ENCODE measurements around the gene SIRT1. TPM values are rescaled to one million over a fixed set of nuclear protein-coding genes. Genes with fewer than 3 reads are reported as not detected.
"Not testable (repeated sequence)": the region's sequence is repeated elsewhere in the genome, so short reads cannot be mapped to it uniquely, and the experiment has no call there.

SIRT1 gene
- total RNA-seq, 1 experiment from 2014 or later = 83.8 TPM

DNA sequence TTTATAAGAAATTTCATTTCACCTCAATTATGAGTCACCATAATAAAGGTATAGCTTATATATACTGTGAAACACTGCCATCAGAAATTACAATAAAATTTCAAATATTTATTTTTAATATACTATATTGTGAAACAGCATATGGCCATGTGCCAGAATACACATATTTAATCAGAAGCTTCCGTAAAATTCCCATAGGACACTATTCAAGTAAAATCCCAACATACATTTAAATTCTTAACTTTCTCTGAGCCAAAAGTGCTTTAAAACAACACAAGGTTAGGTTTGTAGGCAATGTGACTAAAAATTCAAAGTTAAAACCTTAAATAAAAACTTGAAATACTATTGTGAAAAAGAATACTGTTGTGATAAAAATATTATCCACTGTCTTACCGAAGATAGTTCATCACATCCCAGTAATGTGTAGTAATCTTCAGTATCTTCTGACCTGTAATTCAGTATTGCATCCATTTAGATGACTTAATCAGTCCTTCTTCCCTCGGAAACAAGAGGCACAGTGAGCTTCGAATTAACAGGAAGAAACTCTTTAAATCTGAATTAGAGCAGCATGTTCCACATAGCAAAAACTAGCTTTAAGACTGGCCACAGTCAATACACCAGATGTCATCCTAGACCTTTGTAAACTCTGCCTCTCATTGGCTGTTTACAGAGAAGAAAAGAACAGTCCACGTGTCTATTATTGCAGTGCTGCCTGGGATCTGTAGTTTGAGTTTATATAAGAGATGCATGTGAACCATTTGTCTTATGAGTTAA lies 46.7 kb upstream of the SIRT1 start, which contains the start of gene DNAJC12:
Gene DNAJC12 (minus strand): TSS at position 648 of the 774 bp plus-strand sequence. CDS start 177 bp downstream, at position 471.
- peaks cover 2 to 8% of the 10 kb centered on the region in 2 experiments; a peak in 3 of 4 replicates for H3K4me1 Mint-ChIP-seq
- no peak within 1 kb of the TSS for H3K14ac ChIP-seq (ENCODE audit: insufficient read depth, low read length)
- peak within 1 kb of the TSS; percentile 86 for H2AFZ ChIP-seq (ENCODE audit: low read length)
- H2BK120ac ChIP-seq (ENCODE audit: low read depth, low read length, poor library complexity, severe bottlenecking) = no peak within 1 kb of the TSS
- no peaks in the 10 kb centered on the region for H3K9me3 ChIP-seq (ENCODE audit: control insufficient read depth, low read depth, low read length)
- no peak within 1 kb of the TSS for H3K18ac ChIP-seq (ENCODE audit: insufficient read length, low read depth, low read length)
- H3K27ac ChIP-seq (ENCODE audit: insufficient read length, low read depth, low read length) = no peak within 1 kb of the TSS
- H4K20me1 ChIP-seq (ENCODE audit: control insufficient read depth, insufficient read depth, insufficient read length) = no peaks in the 10 kb centered on the region
- no peak within 1 kb of the TSS for H2BK15ac ChIP-seq (ENCODE audit: low read depth, low read length)
- WGBS (ENCODE audit: extremely low coverage, insufficient read length, low lambda C conversion rate) = no CpG with 5 or more reads among the region's 5 CpGs
- no peak within 1 kb of the TSS for H2BK20ac ChIP-seq (ENCODE audit: low read depth, low read length, poor library complexity, severe bottlenecking)
- H3K56ac ChIP-seq (ENCODE audit: insufficient read length, low read depth, low read length) = no peak within 1 kb of the TSS
- H2BK12ac ChIP-seq (ENCODE audit: insufficient read length, low read depth, low read length) = no peak within 1 kb of the TSS
- H4K8ac ChIP-seq (replicated peaks; ENCODE audit: insufficient read length, low read depth, low read length) = no peak within 1 kb of the TSS
- H3K23me2 ChIP-seq (ENCODE audit: insufficient read length, low read depth, low read length, poor library complexity, severe bottlenecking) = no peaks in the 10 kb centered on the region
- peaks cover 2% of the 10 kb centered on the region; the same call in 1 of the 2 replicates for H3K79me2 ChIP-seq (ENCODE audit: insufficient read depth, low read length)
- 0 out of 7 replicates have a peak within 1 kb of the TSS, but pooled peaks of 1 of the 3 experiments have one; percentile 76 for H3K27ac Mint-ChIP-seq
- no peak within 1 kb of the TSS for H2AK5ac ChIP-seq (ENCODE audit: insufficient read length, low read length)
- no peak within 1 kb of the TSS for H3K4me2 ChIP-seq (ENCODE audit: insufficient read depth, insufficient read length, low read length)
- no peak within 1 kb of the TSS for H3K9ac ChIP-seq (ENCODE audit: extremely low read depth, insufficient read length, low read length)
- DNase-seq = no peak
- no peaks in the 10 kb centered on the region for H3K27me3 Mint-ChIP-seq (ENCODE audit: low read depth)
- no peak within 1 kb of the TSS for H4K91ac ChIP-seq (ENCODE audit: insufficient read length, low read depth, low read length)
- peaks cover 13 to 14% of the 10 kb centered on the region in 2 experiments for H3K9me3 Mint-ChIP-seq
- H3K4ac ChIP-seq (ENCODE audit: low read depth, low read length) = no peak within 1 kb of the TSS
- H3K36me3 Mint-ChIP-seq (ENCODE audit: insufficient read depth in 1 of 3, low read depth in 3 of 3) = peaks cover 4 to 12% (median 5%) of the 10 kb centered on the region in 3 experiments; a peak in 5 of 7 replicates
- H3T11ph ChIP-seq (ENCODE audit: low read length) = no peak within 1 kb of the TSS
- H3K4me3 Mint-ChIP-seq = peak within 1 kb of the TSS in 1 of 2 experiments; percentile 65; a peak in 1 of 5 replicates
- no peak within 1 kb of the TSS for H3K23ac ChIP-seq (ENCODE audit: insufficient read length, low read depth, low read length)
- H3K4me1 ChIP-seq (ENCODE audit: insufficient read depth, low read length) = no peaks in the 10 kb centered on the region; the same call in 1 of the 2 replicates
- TF ChIP-seq, protein P1, sequence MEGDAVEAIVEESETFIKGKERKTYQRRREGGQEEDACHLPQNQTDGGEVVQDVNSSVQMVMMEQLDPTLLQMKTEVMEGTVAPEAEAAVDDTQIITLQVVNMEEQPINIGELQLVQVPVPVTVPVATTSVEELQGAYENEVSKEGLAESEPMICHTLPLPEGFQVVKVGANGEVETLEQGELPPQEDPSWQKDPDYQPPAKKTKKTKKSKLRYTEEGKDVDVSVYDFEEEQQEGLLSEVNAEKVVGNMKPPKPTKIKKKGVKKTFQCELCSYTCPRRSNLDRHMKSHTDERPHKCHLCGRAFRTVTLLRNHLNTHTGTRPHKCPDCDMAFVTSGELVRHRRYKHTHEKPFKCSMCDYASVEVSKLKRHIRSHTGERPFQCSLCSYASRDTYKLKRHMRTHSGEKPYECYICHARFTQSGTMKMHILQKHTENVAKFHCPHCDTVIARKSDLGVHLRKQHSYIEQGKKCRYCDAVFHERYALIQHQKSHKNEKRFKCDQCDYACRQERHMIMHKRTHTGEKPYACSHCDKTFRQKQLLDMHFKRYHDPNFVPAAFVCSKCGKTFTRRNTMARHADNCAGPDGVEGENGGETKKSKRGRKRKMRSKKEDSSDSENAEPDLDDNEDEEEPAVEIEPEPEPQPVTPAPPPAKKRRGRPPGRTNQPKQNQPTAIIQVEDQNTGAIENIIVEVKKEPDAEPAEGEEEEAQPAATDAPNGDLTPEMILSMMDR (conservative IDR thresholded peaks at IDR 0.05) = no peak
- no peak within 1 kb of the TSS for H2BK5ac ChIP-seq (ENCODE audit: insufficient read length, low read length)
- H3K79me1 ChIP-seq (ENCODE audit: insufficient read depth, low read depth, low read length, poor library complexity, severe bottlenecking) = no peaks in the 10 kb centered on the region
- no peak within 1 kb of the TSS for H4K5ac ChIP-seq (ENCODE audit: insufficient read length, low read depth, low read length)
- H3K27me3 ChIP-seq (ENCODE audit: insufficient read depth, low read length) = no peaks in the 10 kb centered on the region

DNA sequence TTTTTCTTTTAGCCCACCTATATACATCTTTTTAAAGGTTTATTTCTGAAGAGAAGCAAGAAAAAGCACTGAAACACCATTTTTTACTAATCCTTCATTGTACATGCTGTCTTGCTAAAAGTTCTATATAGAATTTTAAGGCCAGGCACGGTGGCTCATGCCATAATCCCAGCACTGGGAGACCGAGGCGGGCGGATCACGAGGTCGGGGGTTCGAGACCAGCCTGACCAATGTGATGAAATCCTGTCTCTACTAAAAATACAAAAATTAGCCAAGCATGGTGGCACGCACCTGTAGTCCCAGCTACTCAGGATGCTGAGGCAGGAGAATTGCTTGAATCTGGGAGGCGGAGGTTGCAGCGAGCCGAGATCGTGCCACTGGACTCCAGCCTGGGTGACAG lies 44.9 kb upstream of the SIRT1 start:
- not testable (repeated sequence) for H3K4me2 ChIP-seq (ENCODE audit: insufficient read depth, insufficient read length, low read length); H3K27me3 Mint-ChIP-seq (ENCODE audit: low read depth); H3K14ac ChIP-seq (ENCODE audit: insufficient read depth, low read length); H2BK12ac ChIP-seq (ENCODE audit: insufficient read length, low read depth, low read length); H3K56ac ChIP-seq (ENCODE audit: insufficient read length, low read depth, low read length); H3K79me1 ChIP-seq (ENCODE audit: insufficient read depth, low read depth, low read length, poor library complexity, severe bottlenecking); H4K5ac ChIP-seq (ENCODE audit: insufficient read length, low read depth, low read length); H3K4me1 Mint-ChIP-seq; H4K20me1 ChIP-seq (ENCODE audit: control insufficient read depth, insufficient read depth, insufficient read length); H3K4me3 Mint-ChIP-seq; DNase-seq; H3K4me1 ChIP-seq (ENCODE audit: insufficient read depth, low read length); H3K9me3 ChIP-seq (ENCODE audit: control insufficient read depth, low read depth, low read length); H2BK15ac ChIP-seq (ENCODE audit: low read depth, low read length); H2BK20ac ChIP-seq (ENCODE audit: low read depth, low read length, poor library complexity, severe bottlenecking); H3K23me2 ChIP-seq (ENCODE audit: insufficient read length, low read depth, low read length, poor library complexity, severe bottlenecking); H3K27ac Mint-ChIP-seq; H4K91ac ChIP-seq (ENCODE audit: insufficient read length, low read depth, low read length); H3K79me2 ChIP-seq (ENCODE audit: insufficient read depth, low read length); H3K23ac ChIP-seq (ENCODE audit: insufficient read length, low read depth, low read length); H3K18ac ChIP-seq (ENCODE audit: insufficient read length, low read depth, low read length); H3T11ph ChIP-seq (ENCODE audit: low read length); H2AK5ac ChIP-seq (ENCODE audit: insufficient read length, low read length); H3K4ac ChIP-seq (ENCODE audit: low read depth, low read length); H2AFZ ChIP-seq (ENCODE audit: low read length); H3K9ac ChIP-seq (ENCODE audit: extremely low read depth, insufficient read length, low read length); H3K27me3 ChIP-seq (ENCODE audit: insufficient read depth, low read length); H2BK5ac ChIP-seq (ENCODE audit: insufficient read length, low read length); H3K27ac ChIP-seq (ENCODE audit: insufficient read length, low read depth, low read length); H4K8ac ChIP-seq (replicated peaks; ENCODE audit: insufficient read length, low read depth, low read length); H2BK120ac ChIP-seq (ENCODE audit: low read depth, low read length, poor library complexity, severe bottlenecking)
- peaks cover 13 to 14% of the 10 kb centered on the region in 2 experiments for H3K9me3 Mint-ChIP-seq
- H3K36me3 Mint-ChIP-seq (ENCODE audit: insufficient read depth in 1 of 3, low read depth in 3 of 3) = peaks cover 4 to 12% (median 5%) of the 10 kb centered on the region in 3 experiments; a peak in 5 of 7 replicates
- no CpG with 5 or more reads among the region's 12 CpGs for WGBS (ENCODE audit: extremely low coverage, insufficient read length, low lambda C conversion rate)
